Adrenal gland (tissue), 12 donors: ENCODE data around the gene PTGIS. TPM values are rescaled to one million over a fixed set of nuclear protein-coding genes. Genes with fewer than 3 reads are reported as not detected.

Experiments
- DNase-seq, 7 donors: peaks; one replicate each; pipeline ENCODE4 v3.0.0-alpha.2; 2019 to 2020
- H3K27ac ChIP-seq, 5 donors: fragments of 200-600 bp; sonication (generic) in 4 of 5; 1 replicate in 3 of 5; 2 replicates in 2 of 5; pipeline versions ENCODE4 v1.5.1 to v1.8.0; 2016 to 2020; ENCODE audit warnings: mild to moderate bottlenecking in 1 of 5
- H3K27me3 ChIP-seq: fragments of 200-600 bp; 2 replicates; pipeline ENCODE4 v1.8.0; 2021
- H3K36me3 ChIP-seq, 2 donors: fragments of 200-600 bp; replicated peaks in 1 of 2; 1 replicate in 1 of 2; 2 replicates in 1 of 2; pipeline versions ENCODE4 v1.5.1 to v1.8.0; 2018 to 2022
- H3K4me1 ChIP-seq, 2 donors: fragments of 200-600 bp; replicated peaks in 1 of 2; 1 replicate in 1 of 2; 2 replicates in 1 of 2; pipeline versions ENCODE4 v1.5.1 to v1.8.0; 2018 to 2021
- H3K4me3 ChIP-seq, 4 donors: fragments of 200-600 bp; sonication (generic) in 3 of 4; one replicate each; pipeline ENCODE4 v1.5.1; 2016 to 2018
- H3K9me3 ChIP-seq, 3 donors: fragments of 200-600 bp; sonication (generic) in 1 of 3; replicated peaks in 1 of 3; 1 replicate in 2 of 3; 2 replicates in 1 of 3; pipeline versions ENCODE4 v1.5.1 to v1.8.0; 2016 to 2021
- POLR2A ChIP-seq, 2 donors: fragments of 450-650 bp; IDR thresholded peaks; one replicate each; pipeline ENCODE4 v1.6.1; 2017; ENCODE audit warnings: antibody characterized with exemption in 2 of 2, mild to moderate bottlenecking in 2 of 2, moderate library complexity in 1 of 2
- WGBS, 4 donors: extraction: QIAGEN DNeasy Blood & Tissue Kit in 2 of 4; methylation state at CpG; one replicate each; pipeline versions ENCODE4 v1.1.5 to v1.1.7; 2013 to 2017; 5-methylcytosine and 5-hydroxymethylcytosine counted together
- intact Hi-C, 2 donors: fragments of 100-400 bp; cut with DNase I; formaldehyde crosslinking; loops; one replicate each; pipeline versions ENCODE4 v1.14.1 to v1.15.0; 2022 to 2023
- polyA plus RNA-seq, 3 donors: library from polyadenylated mRNA; stranded (reverse); fragments of 200-250 nt in 2 of 3; fragments of 350-450 nt in 1 of 3; fragmentation: Illumina TruSeq in 1 of 3; extraction: RNeasy Lipid Tissue Mini Kit (QIAGEN cat#74804) in 1 of 3; gene quantifications; one replicate each; pipeline ENCODE4 v1.2.3, GENCODE V29; 2013 to 2014
- total RNA-seq, 9 donors: library from RNA; depleted of rRNA in 4 of 9; stranded (reverse); fragments of >200 nt in 4 of 9; fragments of 120-200 nt in 1 of 9; fragmentation: NEBNext Ultra II Directional in 1 of 9; extraction: Animal tissue kit (Norgen Biotek cat#: 25700) in 1 of 9; gene quantifications; one replicate each; pipeline versions ENCODE4 v1.1.0 to v1.2.4, GENCODE V29; 2013 to 2023
- TF ChIP-seq, protein P1 (sequence below), 6 experiments: fragments of 450-650 bp in 4 of 6; fragments of 200-600 bp in 2 of 6; sonication (generic) in 1 of 6; IDR thresholded peaks; 1 replicate in 5 of 6; 2 replicates in 1 of 6; pipeline versions ENCODE4 v1.5.1 to v1.8.0; 2016 to 2021; ENCODE audit warnings: antibody characterized with exemption in 6 of 6, mild to moderate bottlenecking in 2 of 6, moderate library complexity in 1 of 6
- donor health status: healthy with polysubstance abuse.
- donor health status: Bipolar disorder and iron deficiency.
- donor health status: DM: yes; HTN: yes; CAD: no.
- donor health status: DM: no; HTN: no; CAD: no.
- donor health status: DM: no; HTN: no; CAD: no.
- donor health status: DM: yes; HTN: yes; CAD: no.

PTGIS gene
- total and polyA plus RNA-seq, 12 donors = 3.5 to 34.2 (median 8.0) TPM

- Histone ChIP-seq H3K27ac (peak overlapping the region in 1 of 5 donors; percentile 15), H3K36me3 (no peaks in the 10 kb centered on the region), H3K4me3 (no peak overlapping the region), H3K9me3 (no peaks in the 10 kb centered on the region), H3K27me3 (no peaks in the 10 kb centered on the region), H3K4me1 (peaks cover 0 to 17% of the 10 kb centered on the region in 2 donors)
- TF ChIP-seq, protein P1, sequence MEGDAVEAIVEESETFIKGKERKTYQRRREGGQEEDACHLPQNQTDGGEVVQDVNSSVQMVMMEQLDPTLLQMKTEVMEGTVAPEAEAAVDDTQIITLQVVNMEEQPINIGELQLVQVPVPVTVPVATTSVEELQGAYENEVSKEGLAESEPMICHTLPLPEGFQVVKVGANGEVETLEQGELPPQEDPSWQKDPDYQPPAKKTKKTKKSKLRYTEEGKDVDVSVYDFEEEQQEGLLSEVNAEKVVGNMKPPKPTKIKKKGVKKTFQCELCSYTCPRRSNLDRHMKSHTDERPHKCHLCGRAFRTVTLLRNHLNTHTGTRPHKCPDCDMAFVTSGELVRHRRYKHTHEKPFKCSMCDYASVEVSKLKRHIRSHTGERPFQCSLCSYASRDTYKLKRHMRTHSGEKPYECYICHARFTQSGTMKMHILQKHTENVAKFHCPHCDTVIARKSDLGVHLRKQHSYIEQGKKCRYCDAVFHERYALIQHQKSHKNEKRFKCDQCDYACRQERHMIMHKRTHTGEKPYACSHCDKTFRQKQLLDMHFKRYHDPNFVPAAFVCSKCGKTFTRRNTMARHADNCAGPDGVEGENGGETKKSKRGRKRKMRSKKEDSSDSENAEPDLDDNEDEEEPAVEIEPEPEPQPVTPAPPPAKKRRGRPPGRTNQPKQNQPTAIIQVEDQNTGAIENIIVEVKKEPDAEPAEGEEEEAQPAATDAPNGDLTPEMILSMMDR (IDR thresholded peaks at IDR 0.05) = no peak
- no peak for TF ChIP-seq POLR2A (IDR thresholded peaks at IDR 0.05)
- 53 to 62% (median 59%) methylated on average over 1 of the region's 1 CpG for WGBS, 4 donors
- intact Hi-C loops = no loop called here
- no peak for DNase-seq
Observed at GRCh38 chr20:49580813-49581174, 12.9 kb upstream of the PTGIS start.

GRCh38 chr20:49579874-49580812 is 12.2 kb upstream of the PTGIS start:
- DNase-seq = no peak
- 62 to 76% (median 73%) methylated on average over 13 to 15 of the region's 15 CpGs for WGBS, 4 donors
- Histone ChIP-seq H3K4me1 (peaks cover 0 to 17% of the 10 kb centered on the region in 2 donors), H3K9me3 (no peaks in the 10 kb centered on the region), H3K27me3 (no peaks in the 10 kb centered on the region), H3K4me3 (no peak overlapping the region), H3K27ac (peak overlapping the region in 2 of 5 donors; percentile 58 to 67), H3K36me3 (no peaks in the 10 kb centered on the region)
- TF ChIP-seq, protein P1 (IDR thresholded peaks at IDR 0.05) = no peak
- no peak for TF ChIP-seq POLR2A (IDR thresholded peaks at IDR 0.05)
- intact Hi-C loops = no loop called here

- 90 to 95% (median 94%) methylated on average over 4 of the region's 4 CpGs for WGBS, 4 donors
- intact Hi-C loops = no loop called here
- Histone ChIP-seq H3K27ac (peak overlapping the region in 1 of 5 donors; percentile 67), H3K4me3 (no peak overlapping the region), H3K9me3 (no peaks in the 10 kb centered on the region), H3K4me1 (peaks cover 0 to 12% of the 10 kb centered on the region in 2 donors), H3K27me3 (no peaks in the 10 kb centered on the region), H3K36me3 (no peaks in the 10 kb centered on the region)
- TF ChIP-seq, protein P1 (IDR thresholded peaks at IDR 0.05) = no peak
- no peak for TF ChIP-seq POLR2A (IDR thresholded peaks at IDR 0.05)
- no peak for DNase-seq
Observed at GRCh38 chr20:49579195-49579594, 11.3 kb upstream of the PTGIS start.

GRCh38 chr20:49578436-49578835 is 10.5 kb upstream of the PTGIS start:
- 71 to 81% (median 77%) methylated on average over 4 of the region's 4 CpGs for WGBS, 4 donors
- H3K9me3 ChIP-seq = no peaks in the 10 kb centered on the region
- H3K27ac ChIP-seq = no peak overlapping the region
- peaks cover 0 to 4% of the 10 kb centered on the region in 2 donors for H3K4me1 ChIP-seq
- no peaks in the 10 kb centered on the region for H3K36me3 ChIP-seq
- no peak for TF ChIP-seq POLR2A (IDR thresholded peaks at IDR 0.05)
- TF ChIP-seq, protein P1 (IDR thresholded peaks at IDR 0.05) = no peak
- no peak for DNase-seq
- H3K27me3 ChIP-seq = no peaks in the 10 kb centered on the region
- intact Hi-C loops = no loop called here
- H3K4me3 ChIP-seq = no peak overlapping the region
